NK-92 (cell line): ENCODE measurements around the gene MRPL40.
A peak's percentile ranks its signal among the peaks of the same experiment; 100 is the strongest.
"Not testable (repeated sequence)": the region's sequence is repeated elsewhere in the genome, so short reads cannot be mapped to it uniquely, and the experiment has no call there.

Source experiments
- DNase-seq: peaks from one replicate; lab custom pipeline; 2025; ENCODE audit not compliant: unreplicated experiment; lab: John Stamatoyannopoulos, UW

MRPL40 gene

DNA sequence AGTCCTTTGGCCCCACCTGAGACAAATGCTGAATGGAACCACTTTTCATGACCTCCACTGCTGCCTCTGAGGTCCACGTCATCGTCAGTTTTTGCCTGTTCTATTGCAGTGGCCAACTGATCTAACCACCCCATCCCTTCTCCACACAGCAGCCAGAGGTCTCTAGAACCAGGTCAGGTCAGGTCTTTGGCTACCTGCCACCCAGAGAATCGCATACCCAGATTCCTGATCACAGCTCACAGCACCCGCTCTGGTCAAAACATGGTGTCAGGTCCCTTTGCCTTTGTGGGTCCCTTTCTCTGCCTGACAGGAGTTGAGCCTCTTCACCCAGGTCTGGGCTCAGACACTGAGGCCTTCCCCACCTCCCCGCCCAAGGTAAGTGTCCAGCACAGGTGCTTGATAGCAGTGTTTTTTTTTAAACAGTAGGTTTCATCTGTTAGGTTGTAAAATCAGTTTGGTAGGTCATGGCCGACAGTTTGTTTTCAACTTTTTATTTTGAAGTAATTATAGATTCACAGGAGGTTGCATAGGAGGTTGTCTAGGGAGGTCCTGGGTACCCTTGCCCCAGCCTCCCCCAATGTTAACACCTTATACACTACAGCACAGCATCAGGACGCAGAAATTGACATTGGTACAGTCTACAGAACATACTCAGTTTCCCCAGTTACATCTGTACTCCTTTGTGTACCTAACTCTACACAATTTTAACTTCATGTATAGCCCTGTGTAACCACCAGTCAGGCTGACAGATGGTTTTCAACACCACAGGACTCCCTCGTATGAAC lies 8.3 kb downstream of the MRPL40 start:
- no peak for DNase-seq

DNA sequence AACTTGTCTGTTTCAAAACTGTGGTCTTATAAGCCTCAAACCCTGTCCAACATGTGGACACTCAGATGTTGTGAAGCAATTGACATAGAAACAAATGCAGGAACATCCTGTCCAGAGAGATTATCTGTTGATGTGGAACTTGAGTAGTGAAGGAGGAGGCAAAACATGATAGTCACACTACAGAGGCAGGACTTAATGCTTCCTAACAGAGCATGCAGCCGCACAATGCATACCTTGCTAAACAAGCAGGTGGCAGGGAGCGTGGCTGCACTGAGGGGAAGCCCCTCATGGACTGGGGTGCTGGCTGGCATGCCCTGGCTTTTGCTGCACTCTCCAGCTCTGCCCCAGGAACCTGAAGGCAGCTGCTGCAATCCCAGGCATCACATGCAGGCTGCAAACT lies 9.8 kb downstream of the MRPL40 start:
- DNase-seq = no peak

DNA sequence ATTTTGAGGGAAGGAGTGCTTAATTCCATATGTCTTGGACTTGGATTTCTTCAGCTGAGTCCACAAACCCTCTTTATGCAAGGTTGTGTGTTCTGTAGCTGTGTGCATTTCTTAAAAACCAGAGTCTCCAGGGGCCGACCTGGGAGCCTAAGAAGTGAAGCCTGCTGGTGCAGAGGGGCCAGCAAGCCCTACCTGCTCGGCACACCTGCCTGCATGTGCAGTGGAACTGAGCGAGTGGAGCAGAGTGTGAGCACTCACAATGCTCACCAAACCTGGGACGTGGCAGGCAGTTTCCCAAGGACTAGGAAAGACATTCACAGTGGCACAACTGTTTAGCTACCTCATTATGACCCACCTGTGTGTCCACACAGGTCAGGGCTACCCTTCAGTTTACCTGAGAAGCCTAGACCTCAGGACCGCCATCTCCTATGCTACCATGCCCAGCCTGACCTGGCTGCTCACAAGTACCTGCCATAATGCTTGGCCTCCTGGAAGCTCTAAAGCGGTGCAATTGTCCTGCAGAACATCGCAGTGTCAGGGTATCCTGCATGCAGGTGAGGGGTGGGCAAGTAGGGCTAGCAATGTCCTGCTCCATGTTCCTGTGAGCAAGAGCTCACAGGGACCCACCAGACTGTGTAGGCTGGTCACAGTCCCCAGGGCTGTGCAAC lies 11.3 kb downstream of the MRPL40 start:
- DNase-seq = no peak

DNA sequence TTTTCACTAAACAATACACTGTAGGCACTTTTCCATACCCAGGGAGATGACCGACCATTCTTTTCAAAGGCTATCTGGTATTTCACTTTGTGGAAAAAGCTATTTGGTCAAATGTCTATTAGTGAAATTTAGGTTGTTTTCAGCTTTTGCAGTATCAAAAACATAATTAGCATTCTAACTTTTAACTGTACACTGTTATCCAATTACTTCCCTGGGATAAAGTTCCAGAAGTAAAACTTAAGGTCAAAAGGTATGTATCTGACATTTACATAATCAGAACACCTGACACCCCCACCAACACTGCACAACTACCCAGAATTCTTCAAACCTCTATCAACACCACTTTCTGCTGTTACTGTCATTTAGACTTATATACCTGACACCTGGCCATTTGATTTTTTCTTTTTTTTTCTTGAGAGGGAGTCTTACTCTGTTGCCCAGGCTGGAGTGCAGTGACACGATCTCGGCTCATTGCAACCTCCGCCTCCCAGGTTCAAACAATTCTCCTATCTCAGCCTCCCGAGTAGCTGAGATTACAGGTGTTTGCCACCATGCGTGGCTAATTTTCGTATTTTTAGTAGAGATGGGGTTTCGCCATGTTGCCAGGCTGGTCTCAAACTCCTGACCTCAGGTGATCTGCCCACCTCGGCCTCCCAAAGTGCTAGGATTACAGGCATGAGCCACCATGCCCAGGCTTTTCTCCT lies 13.1 kb downstream of the MRPL40 start:
- not testable (repeated sequence) for DNase-seq

DNA sequence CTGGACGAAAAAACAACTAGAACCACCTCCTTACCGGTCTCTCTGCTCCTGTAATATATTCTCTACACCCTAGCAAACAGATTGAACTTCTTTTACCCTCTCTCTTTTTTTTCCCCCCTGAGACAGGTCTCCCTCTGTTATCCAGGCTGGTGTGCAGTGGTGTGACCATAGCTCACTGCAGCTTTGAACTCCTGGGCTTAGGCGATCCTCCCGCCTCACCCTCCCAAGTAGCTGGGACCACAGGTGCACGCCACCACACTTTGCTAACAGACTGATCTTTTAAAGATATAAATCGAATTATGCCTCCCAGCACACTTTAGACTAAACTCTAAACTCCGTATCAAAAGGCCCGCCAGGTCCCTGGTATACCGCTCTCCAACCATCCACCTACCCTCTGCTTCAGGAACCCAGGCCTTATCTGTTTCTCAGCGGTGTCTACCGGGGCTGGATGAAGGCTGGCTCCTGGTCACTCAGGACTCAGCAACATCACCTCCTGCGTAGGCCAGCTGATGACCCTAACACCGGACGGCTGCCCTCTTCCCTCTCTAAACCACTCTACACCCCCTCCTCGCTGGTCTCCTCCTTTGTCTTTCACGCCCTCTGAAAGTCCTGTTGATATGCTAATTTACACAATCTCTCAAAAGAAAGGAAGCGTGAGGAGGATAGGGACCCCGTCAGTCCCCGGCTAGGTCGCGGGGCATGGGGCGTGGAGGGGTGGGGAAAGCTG lies 14.4 kb downstream of the MRPL40 start:
- DNase-seq = no peak

DNA sequence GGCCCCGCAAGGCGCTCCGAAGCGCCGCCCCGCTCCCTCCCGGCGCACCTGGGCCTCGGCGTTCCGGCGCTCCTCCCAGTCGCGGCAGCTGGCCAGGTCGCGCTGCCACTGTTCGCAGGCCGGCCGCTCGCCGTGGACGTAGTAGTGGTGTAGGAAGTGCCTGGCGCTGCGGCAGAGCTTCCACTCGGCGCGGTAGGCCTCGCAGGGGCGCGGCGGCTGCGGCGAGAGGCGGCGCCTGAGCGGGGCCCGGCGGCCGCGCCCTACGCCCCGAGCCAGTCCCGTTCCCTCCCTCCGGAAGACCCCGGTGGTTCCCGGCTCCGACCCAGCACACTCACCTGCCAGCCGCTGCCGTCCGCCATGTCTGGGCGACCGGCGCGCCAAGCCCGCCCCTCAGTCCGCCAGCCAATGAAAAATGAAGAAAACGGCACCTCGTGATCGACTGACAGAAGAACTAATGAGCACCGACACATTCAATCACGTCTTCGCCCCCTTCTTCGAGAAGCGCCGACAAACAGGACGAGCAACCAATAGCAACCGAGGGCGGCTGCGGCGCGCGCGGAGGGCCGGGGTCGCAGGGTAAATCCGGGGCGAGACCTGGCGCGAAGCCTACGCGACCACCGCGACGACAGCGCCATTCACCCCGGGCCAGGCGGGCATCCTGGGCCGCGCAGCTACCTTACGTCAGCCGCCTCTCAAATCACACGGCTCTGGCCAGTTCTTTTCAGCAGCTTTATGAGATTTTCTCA lies 15.2 kb downstream of the MRPL40 start, which contains the start of gene C22orf39:
C22orf39 (minus strand) TSS at position 382 of the 746 bp plus-strand sequence; CDS start at position 359, 23 bp downstream.
- peak; percentile 35 for DNase-seq

DNA sequence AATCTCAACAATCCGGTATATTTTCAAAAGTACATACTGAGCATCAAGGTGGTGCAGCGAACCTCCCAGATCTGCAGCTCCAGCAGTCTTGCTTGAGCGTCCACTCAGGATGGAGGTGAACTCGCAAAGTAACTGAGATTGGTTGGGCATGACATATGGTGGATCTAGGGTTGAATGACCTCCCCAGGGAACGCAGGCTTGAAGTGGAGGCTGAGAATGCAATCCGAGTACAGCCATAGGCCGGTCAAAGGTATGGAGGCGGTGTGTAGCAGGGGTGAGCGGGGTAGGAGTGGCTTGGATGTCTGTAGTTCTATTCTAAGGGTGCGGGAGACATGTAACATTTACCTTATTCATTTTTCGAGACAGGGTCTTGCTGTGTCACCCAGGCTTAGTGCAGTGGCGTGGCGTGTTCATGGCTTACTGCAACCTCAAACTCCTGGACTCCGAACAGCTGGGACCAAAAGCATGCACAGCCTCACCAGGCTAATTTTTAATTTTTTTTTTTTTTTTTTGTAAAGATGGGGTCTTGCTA lies 15.8 kb downstream of the MRPL40 start:
- DNase-seq = no peak

DNA sequence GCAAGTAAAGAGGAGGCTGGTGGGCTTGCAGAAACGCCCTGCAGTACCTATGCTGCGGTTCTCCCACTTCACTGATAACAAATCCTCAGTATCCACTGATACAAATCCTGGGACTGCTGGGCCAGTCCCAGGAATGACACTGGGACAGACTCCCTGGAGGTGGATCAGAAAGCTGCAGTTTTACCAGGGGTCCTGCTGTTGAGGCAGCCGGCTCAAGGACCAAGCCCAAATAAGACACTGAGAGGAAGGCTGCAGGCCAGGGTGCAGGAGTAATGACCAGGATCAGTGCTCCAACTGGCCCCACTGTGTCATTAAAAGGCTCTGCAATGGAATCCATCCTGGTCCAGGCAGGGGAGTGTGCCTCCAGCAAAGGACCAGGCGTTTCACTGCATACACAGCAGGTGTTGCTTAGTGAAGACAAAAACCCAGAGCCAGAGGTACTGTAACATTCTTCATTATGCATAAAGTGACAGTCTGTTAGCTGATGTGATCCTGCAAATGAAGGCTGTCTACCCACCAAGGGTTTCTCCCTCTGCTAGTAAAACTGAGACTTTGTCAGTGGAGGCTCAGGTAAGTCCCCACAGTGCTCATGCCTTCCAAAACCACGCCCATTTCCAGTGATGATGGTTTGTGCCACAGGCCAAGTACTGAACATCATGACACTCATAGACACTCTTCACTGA lies 16.5 kb downstream of the MRPL40 start:
- DNase-seq = no peak

DNA sequence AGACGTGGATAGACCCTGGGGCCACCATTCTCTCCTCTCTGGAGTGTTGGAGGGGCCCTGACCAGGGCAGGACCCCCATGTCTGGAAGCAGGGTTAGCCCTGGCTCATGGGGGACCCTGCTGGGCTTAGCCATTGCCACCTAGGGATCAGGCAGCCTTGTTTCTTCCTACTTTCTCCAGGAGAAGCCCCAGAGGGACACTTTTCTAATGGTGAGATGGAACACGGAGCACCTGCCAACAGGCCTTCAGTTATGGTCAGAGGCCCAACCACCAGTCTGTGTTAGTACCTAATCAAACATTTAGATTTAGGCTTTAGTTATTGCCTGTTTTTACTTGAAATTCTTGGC lies 17.1 kb downstream of the MRPL40 start:
- no peak for DNase-seq

DNA sequence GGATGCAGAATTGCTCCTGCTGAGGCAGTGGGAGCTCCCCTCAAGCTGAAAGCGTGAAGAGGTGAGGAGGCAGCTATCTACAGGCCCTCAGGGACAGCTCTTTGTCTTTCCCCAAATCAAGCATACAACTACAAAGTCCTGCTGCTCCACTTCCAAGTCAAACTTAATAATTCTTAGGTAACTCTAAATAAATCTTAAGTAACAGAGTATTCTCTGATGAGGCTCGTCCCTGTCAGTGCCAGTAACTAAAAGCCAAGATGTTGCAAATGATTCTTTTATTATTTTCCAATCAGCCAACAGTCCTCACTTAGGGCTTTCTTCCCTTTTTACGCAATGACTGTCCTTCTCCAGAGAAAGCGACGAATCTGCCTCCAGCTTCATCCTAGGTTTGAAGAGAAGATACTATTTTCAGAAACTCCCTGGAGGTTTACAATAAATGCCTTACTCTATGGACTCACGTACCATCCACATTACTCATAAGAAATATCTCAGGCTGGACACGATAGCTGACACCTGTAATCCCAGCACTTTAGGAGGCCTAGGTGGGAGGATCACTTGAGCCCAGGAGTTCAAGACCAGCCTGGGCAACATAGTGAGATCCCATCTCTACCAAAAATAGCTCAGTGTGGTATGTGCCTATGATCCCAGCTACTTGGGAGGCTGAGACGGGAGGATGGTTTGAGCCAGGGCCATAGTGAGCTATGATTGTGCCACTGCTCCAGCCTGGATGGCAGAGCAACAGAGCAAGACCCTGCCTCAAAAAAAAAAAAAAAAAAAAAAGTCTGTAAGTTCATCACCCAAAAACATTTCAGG lies 18.2 kb downstream of the MRPL40 start:
- DNase-seq = no peak

DNA sequence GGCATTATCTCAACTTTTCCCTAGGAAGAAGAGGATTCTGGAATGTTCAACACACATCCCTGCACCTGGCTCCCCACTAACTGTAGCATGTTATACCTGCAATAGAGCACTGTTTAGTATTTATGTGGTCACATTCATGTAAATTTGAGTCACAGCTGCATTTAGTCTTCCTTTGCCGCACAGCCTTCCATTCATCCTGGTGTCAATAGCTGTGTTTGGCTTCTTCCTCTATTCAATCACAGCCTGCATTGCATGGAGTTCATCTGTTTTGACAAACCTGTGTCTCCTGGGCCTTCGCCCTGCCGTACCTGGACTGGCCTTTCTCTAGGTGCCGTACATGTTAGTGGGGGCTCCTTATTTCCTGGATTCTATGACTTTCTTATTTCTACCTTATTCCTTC lies 19.2 kb downstream of the MRPL40 start:
- DNase-seq = no peak

DNA sequence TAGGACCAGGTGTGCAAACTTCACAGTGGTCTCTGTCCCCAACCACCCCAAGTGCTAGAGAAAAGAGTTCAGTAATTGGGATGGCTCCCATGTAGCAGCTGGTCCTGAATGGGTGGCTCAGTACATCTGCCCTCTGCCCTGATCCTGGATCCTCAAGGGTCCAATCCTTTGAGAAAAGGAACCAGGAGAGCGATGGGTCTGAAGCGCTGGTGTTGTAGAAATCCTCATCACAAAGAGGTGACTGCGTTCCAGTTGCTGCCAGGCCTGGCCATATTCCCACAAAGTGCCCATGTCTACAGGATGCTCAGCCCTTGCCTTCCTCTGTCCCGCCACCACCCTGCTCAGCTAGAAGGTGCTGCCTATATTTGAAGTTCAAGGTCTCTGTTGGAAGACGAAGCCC lies 21.4 kb downstream of the MRPL40 start:
- no peak for DNase-seq

DNA sequence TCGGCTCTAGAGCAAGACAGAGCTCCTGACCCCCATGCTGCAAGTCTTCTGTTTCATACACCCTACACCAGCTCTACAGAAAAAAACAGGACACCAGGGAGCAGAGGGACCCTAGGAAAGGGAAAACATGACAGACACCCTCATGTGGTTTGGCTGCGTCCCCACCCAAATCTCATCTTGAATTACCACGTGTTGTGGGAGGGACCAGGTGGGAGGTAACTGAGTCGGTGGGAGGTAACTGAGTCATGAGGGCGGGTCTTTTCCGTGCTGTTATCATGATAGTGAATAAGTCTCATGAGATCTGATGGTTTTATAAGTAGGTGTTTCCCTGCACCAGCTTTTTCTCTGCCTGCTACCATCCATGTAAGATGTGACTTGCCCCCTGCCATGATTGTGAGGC lies 21.8 kb downstream of the MRPL40 start:
- DNase-seq = no peak

DNA sequence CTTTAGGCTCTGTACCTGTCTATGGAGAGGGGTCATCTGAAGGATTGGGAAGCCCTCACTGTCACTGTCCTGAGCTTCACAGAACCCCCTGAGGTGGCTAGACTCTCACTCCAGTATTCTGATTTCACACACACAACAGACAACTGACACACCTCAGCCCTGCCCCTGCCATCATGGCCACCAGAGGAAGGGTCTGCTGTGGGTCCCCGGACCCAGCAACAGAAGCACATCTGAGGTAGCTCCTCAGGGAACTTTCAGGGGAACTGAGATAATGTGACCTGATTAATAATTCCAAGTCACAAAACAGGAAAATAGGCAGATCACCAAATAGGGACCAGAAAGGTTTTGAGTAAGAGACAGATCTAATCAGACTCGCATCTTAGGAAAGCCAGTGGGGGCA lies 22.7 kb downstream of the MRPL40 start:
- no peak for DNase-seq

DNA sequence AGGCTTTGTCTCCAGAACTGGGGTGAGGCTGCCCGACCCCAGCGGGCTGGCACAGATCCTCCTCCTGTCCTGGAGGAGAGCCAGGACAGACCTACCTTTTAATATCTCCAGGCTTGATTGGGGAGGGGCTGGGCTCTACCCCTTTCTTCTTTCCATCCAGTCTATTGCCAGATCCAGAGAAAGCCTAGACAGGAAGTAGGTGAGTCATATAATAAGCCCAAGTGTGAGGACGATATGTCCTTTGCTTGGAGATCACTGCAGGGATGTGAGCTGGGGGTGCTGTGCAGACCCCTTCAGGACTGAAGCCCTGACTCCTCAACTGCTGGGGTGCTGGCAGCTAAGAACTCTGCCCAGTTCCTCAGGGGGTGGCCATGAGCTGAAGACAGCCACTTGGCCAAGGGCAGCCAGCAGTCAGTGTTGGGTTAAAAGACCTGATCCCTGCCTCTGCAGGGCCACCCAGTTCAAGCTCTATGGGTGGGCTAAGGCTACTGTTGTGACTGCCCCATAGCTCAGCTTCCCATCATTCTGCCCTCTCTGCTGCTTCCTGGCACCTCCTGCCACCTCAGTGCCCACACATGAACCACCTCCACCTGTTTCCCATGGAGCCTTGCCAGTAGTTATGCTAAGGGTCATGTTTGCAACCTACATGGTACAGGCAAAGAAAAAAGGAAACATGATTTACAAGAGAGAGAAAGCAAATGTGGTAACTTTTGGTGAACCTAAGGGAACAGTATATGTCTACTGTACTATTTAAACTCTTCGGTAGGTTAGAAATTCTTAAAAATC lies 23.4 kb downstream of the MRPL40 start:
- no peak for DNase-seq

DNA sequence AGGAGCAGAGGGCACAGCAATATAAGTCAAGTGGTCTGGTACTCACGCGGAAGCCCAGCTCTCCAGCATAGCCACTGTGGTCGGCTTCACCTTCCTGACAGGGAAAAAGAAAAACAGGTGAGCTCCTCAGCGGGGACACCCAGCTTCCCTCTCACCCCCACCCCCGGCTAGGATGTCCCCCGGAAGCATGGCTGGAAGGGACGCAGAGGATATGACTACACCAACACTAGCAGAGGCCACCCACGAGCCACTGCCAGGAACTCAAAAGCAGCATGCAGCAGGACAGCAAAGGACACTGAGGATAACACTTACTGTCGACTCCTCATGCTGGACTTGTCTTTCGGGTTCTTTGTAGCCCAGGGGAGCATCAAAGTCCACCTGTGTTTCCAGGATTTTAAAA lies 24.2 kb downstream of the MRPL40 start:
- no peak for DNase-seq

DNA sequence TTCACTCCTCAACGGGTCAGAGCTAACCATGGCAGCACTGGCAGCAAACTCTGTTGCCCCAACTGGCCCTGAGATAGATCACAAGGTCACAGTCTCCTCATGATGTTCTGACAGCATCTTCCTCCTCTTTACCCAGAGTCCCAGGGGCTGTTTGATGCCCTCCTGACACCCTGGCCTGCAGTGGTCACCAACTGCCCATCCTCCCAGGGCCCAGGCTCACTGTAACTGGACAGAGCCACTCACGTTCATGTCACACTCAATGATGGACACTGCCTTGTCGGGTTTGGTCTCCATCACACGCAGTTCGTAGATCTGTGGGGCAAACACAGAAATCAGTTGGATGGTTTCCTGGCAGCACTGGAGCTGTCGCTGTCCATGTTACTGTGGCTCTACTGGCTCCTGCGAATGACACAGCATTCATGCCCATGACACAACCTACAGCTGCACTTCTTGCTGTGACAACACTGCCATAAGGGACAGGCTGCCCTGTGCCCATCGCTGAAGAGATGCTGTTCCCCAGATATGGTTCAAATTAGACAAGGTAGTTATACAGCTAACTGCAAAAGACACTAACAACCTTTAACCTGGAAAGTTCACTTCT lies 25.6 kb downstream of the MRPL40 start:
- DNase-seq = no peak

DNA sequence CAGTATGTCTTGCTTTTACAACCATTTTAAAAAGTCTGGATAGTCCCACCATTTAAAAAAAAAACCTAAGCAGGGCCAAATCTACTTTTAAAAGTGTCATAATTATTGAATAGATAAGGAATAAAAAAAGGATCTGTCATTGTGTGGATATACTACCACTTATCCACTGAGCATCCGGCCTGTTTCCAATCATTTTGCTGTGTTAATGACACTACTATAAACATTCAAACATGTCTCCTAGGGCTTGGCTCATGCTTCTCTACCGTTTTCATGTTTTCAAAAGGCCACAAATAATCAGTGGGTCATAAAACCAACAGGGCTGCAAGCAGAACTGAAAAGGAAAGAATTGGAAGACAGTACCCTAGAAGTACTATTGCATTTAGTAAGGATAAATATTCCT lies 27.7 kb downstream of the MRPL40 start:
- DNase-seq = no peak
